Lung (tissue), 12 donors: ENCODE data around the gene TADA1. TPM values are rescaled to one million over a fixed set of nuclear protein-coding genes. Genes with fewer than 3 reads are reported as not detected.

Experiments used
- ATAC-seq: fragments of 200-7000 bp; cut with Tn5 transposase; one replicate; pipeline ENCODE4 v1.9.1; 2020; ENCODE audit warnings: moderate number of reproducible peaks; ENCODE audit not compliant: insufficient read depth, low FRiP score
- DNase-seq, 3 donors: peaks; one replicate each; pipeline ENCODE4 v3.0.0-alpha.2; 2013 to 2017
- H3K27ac ChIP-seq, 2 donors: one replicate each; pipeline ENCODE4 v1.5.1; 2013; ENCODE audit warnings: mild to moderate bottlenecking in 2 of 2, moderate library complexity in 2 of 2, control low read depth in 1 of 2, inconsistent platforms in 1 of 2, low read depth in 1 of 2, low read length in 1 of 2
- H3K27me3 ChIP-seq, 3 donors: one replicate each; pipeline ENCODE4 v1.5.1; 2013; ENCODE audit warnings: low read length in 2 of 3; ENCODE audit not compliant: control insufficient read depth in 3 of 3, insufficient read depth in 3 of 3
- H3K36me3 ChIP-seq, 4 donors: one replicate each; pipeline ENCODE4 v1.5.1; 2013; ENCODE audit warnings: low read length in 4 of 4, mild to moderate bottlenecking in 1 of 4, moderate library complexity in 1 of 4; ENCODE audit not compliant: control insufficient read depth in 4 of 4, insufficient read depth in 4 of 4
- H3K4me1 ChIP-seq, 5 donors: one replicate each; pipeline ENCODE4 v1.5.1; 2013; ENCODE audit warnings: low read length in 5 of 5, mild to moderate bottlenecking in 2 of 5, moderate library complexity in 1 of 5; ENCODE audit not compliant: control insufficient read depth in 5 of 5, insufficient read depth in 5 of 5
- H3K4me3 ChIP-seq: one replicate; pipeline ENCODE4 v1.5.1; 2013; ENCODE audit warnings: mild to moderate bottlenecking, control low read depth, moderate library complexity
- H3K9ac ChIP-seq, 2 donors: one replicate each; pipeline ENCODE4 v1.5.1; 2013; ENCODE audit warnings: low read length in 2 of 2, control low read depth in 1 of 2; ENCODE audit not compliant: insufficient read depth in 1 of 2
- H3K9me3 ChIP-seq, 4 donors: one replicate each; pipeline ENCODE4 v1.5.1; 2013; ENCODE audit warnings: low read length in 3 of 4, mild to moderate bottlenecking in 1 of 4, moderate library complexity in 1 of 4; ENCODE audit not compliant: control insufficient read depth in 4 of 4, insufficient read depth in 3 of 4
- CTCF ChIP-seq: IDR thresholded peaks from 2 replicates; pipeline ENCODE4 v1.5.1; 2012; ENCODE audit warnings: mild to moderate bottlenecking; ENCODE audit errors: control extremely low read depth, extremely low read depth
- WGBS, 2 donors: extraction: QIAGEN DNeasy Blood & Tissue Kit; methylation state at CpG; one replicate each; pipeline ENCODE4 v1.1.7; 2013; 5-methylcytosine and 5-hydroxymethylcytosine counted together
- polyA plus RNA-seq, 2 donors: library from polyadenylated mRNA; stranded (reverse); fragments of 200-250 nt; gene quantifications; one replicate each; pipeline ENCODE4 v1.2.1, GENCODE V29; 2013
- total RNA-seq, 2 donors: library from RNA; depleted of rRNA in 1 of 2; stranded (reverse); fragments of >200 nt in 1 of 2; gene quantifications; one replicate each; pipeline ENCODE4 v1.2.1, GENCODE V29; 2014 to 2021
- donor health status: control.
- donor health status: control.
- donor health status: Bipolar disorder and iron deficiency.
- donor health status: healthy.
- donor health status: DM: yes; HTN: yes; CAD: no.

Gene TADA1
- total and polyA plus RNA-seq, 4 donors, result 6.5 to 14.4 (median 7.6) TPM

GRCh38 chr1:166908942-166909341 is 32.9 kb upstream of the TADA1 start:
- no peak for TF ChIP-seq CTCF
- no peaks in the 10 kb centered on the region for H3K4me1 ChIP-seq
- WGBS, 2 donors, result 76 to 86% methylated on average over 1 of the region's 1 CpG
- H3K9me3 ChIP-seq, result no peaks in the 10 kb centered on the region
- DNase-seq (no peak), ATAC-seq (no peak)
- no peaks in the 10 kb centered on the region for H3K36me3 ChIP-seq
- no peak overlapping the region for H3K27ac ChIP-seq
- H3K27me3 ChIP-seq, result no peaks in the 10 kb centered on the region
- H3K9ac ChIP-seq, result no peak overlapping the region
- H3K4me3 ChIP-seq, result no peak overlapping the region

- no peaks in the 10 kb centered on the region for H3K36me3 ChIP-seq
- no peak overlapping the region for H3K27ac ChIP-seq
- H3K9ac ChIP-seq, result no peak overlapping the region
- no peak for TF ChIP-seq CTCF
- 58 to 59% methylated on average over 3 of the region's 3 CpGs for WGBS, 2 donors
- H3K27me3 ChIP-seq, result no peaks in the 10 kb centered on the region
- H3K4me3 ChIP-seq, result no peak overlapping the region
- ATAC-seq (no peak), DNase-seq (no peak)
- no peaks in the 10 kb centered on the region for H3K4me1 ChIP-seq
- no peaks in the 10 kb centered on the region for H3K9me3 ChIP-seq
Measured at GRCh38 chr1:166907763-166908162, 31.7 kb upstream of the TADA1 start.

- Histone ChIP-seq H3K4me3 (no peak overlapping the region), H3K27me3 (no peaks in the 10 kb centered on the region), H3K9me3 (no peaks in the 10 kb centered on the region), H3K27ac (no peak overlapping the region), H3K36me3 (no peaks in the 10 kb centered on the region), H3K4me1 (no peaks in the 10 kb centered on the region), H3K9ac (no peak overlapping the region)
- DNase-seq (no peak), ATAC-seq (no peak)
- no peak for TF ChIP-seq CTCF
- 75 to 90% methylated on average over 4 of the region's 4 CpGs for WGBS, 2 donors
Measured at GRCh38 chr1:166907051-166907450, 31.0 kb upstream of the TADA1 start.

GRCh38 chr1:166906647-166907046 is 30.6 kb upstream of the TADA1 start:
- Histone ChIP-seq H3K9me3 (no peaks in the 10 kb centered on the region), H3K9ac (no peak overlapping the region), H3K36me3 (no peaks in the 10 kb centered on the region), H3K4me3 (no peak overlapping the region), H3K27me3 (no peaks in the 10 kb centered on the region), H3K4me1 (peaks cover 0 to under 1% (median 0%) of the 10 kb centered on the region in 5 donors), H3K27ac (no peak overlapping the region)
- ATAC-seq (no peak), DNase-seq (peak in 2 of 3 donors; percentile 28 to 46)
- 69 to 86% methylated on average over 3 of the region's 3 CpGs for WGBS, 2 donors
- TF ChIP-seq CTCF, result no peak
